Measurements from ENCODE around the gene SLC25A29. TPM values are rescaled to one million over a fixed set of nuclear protein-coding genes. Genes with fewer than 3 reads are reported as not detected.

The SLC25A29 gene
- total and polyA plus RNA-seq, 2 of the 8 experiments (the other 6 are each of a cell fraction or from before 2014, with no cell fraction given), result 135 to 177 TPM

- Histone ChIP-seq H3K14ac (ENCODE audit: insufficient read length) (no peak overlapping the region), H3K9me3 (ENCODE audit: insufficient read depth in 2 of 2, low read depth in 1 of 2, low read length in 1 of 2) (no peaks in the 10 kb centered on the region; a peak in 1 of 4 replicates), H3K4me2 (ENCODE audit: insufficient read depth in 1 of 2, low read depth in 2 of 2, low read length in 2 of 2) (no peak overlapping the region), H4K8ac (ENCODE audit: extremely low read depth, insufficient read depth, low read length) (no peak overlapping the region; the same call in 1 of the 2 replicates), H2BK20ac (ENCODE audit: low read length) (no peak overlapping the region), H3K23me2 (ENCODE audit: low read depth, low read length) (no peaks in the 10 kb centered on the region), H3K79me1 (ENCODE audit: low read depth, low read length) (no peaks in the 10 kb centered on the region), H2BK15ac (ENCODE audit: low read length) (no peak overlapping the region), H2AFZ (ENCODE audit: low read length) (no peak overlapping the region), H2AK5ac (ENCODE audit: low read depth, low read length) (no peak overlapping the region), H3K18ac (ENCODE audit: extremely low read depth, low read length) (no peak overlapping the region), H3K4ac (replicated peaks; ENCODE audit: insufficient read length, low read depth, low read length) (no peak overlapping the region), H3K56ac (replicated peaks; ENCODE audit: insufficient read length, low read depth, low read length) (no peak overlapping the region), H4K20me1 (replicated peaks in 1 of 2; ENCODE audit: control insufficient read depth in 1 of 2, insufficient read depth in 2 of 2, low read length in 2 of 2) (no peaks in the 10 kb centered on the region), H3K27me3 (replicated peaks in 1 of 4; ENCODE audit: control insufficient read depth in 3 of 4, extremely low read depth in 1 of 4, insufficient read depth in 3 of 4, low read length in 3 of 4) (no peaks in the 10 kb centered on the region), H4K91ac (replicated peaks; ENCODE audit: insufficient read length, low read length) (no peak overlapping the region), H3K4me1 (replicated peaks in 1 of 4; ENCODE audit: control insufficient read depth in 3 of 4, insufficient read depth in 4 of 4, low read length in 3 of 4) (no peaks in the 10 kb centered on the region), H3K23ac (ENCODE audit: insufficient read length) (no peak overlapping the region), H2BK5ac (ENCODE audit: low read depth, low read length) (no peak overlapping the region), H3K79me2 (ENCODE audit: control insufficient read depth in 1 of 2, insufficient read depth in 2 of 2, low read length in 2 of 2) (no peaks in the 10 kb centered on the region), H3K9ac (replicated peaks in 1 of 4; ENCODE audit: extremely low read depth in 1 of 4, low read depth in 3 of 4, low read length in 3 of 4) (0 out of 7 replicates have a peak overlapping the region, but pooled peaks of 1 of the 4 experiments have one; percentile 13), H3K27ac (ENCODE audit: low read depth, low read length) (no peak overlapping the region), H4K5ac (ENCODE audit: insufficient read length, low read depth, low read length) (no peak overlapping the region), H3K36me3 (ENCODE audit: control insufficient read depth in 2 of 4, insufficient read depth in 4 of 4, low read length in 3 of 4) (peaks cover 18 to 64% (median 46%) of the 10 kb centered on the region in 4 experiments; a peak in 7 of 8 replicates), H2BK12ac (ENCODE audit: low read depth, low read length) (no peak overlapping the region), H3K4me3 (ENCODE audit: extremely low read depth in 1 of 4, insufficient read depth in 2 of 4, low read depth in 3 of 4, low read length in 4 of 4) (no peak overlapping the region), H2BK120ac (replicated peaks; ENCODE audit: low read depth, low read length) (no peak overlapping the region)
- DNase-seq (ENCODE audit: low read depth in 1 of 2, low spot score in 2 of 2) (no peak), FAIRE-seq (no peak)
- WGBS, 2 experiments (ENCODE audit: extremely low coverage in 1 of 2, insufficient coverage in 1 of 2, insufficient read length in 1 of 2, insufficient replicate concordance in 2 of 2, low coverage in 1 of 2, low lambda C conversion rate in 2 of 2, missing lambda C conversion rate in 1 of 2), result 97% methylated on average over 12 of the region's 12 CpGs; no CpG with 5 or more reads in 1 of the 2 experiments
- CTCF ChIA-PET (ENCODE audit: partially characterized antibody), result interaction anchor here (0.6 to 1.3 kb wide), 2 partner anchors 15 to 57 kb away, joined by 3 to 5 read pairs; no protein-coding TSS in a partner anchor
- TF ChIP-seq JUND (IDR thresholded peaks at IDR 0.05; ENCODE audit: low read length) (no peak), CHD2 (IDR thresholded peaks at IDR 0.05; ENCODE audit: low read length) (no peak), E2F6 (IDR thresholded peaks at IDR 0.05) (no peak), CBX8 (IDR thresholded peaks at IDR 0.05; ENCODE audit: borderline replicate concordance, low read depth, low read length) (no peak), BRCA1 (IDR thresholded peaks at IDR 0.05; ENCODE audit: low read depth, low read length) (no peak), SP1 (IDR thresholded peaks at IDR 0.05; ENCODE audit: low read depth, low read length) (no peak), SP2 (IDR thresholded peaks at IDR 0.05; ENCODE audit: low read length) (no peak), SAP30 (IDR thresholded peaks at IDR 0.05; ENCODE audit: insufficient read depth, insufficient replicate concordance, low read length) (no peak), BACH1 (IDR thresholded peaks at IDR 0.05; ENCODE audit: low read length) (no peak), EZH2 (IDR thresholded peaks at IDR 0.05; ENCODE audit: low read depth, low read length, severe bottlenecking) (no peak)
- POLR2A ChIA-PET (ENCODE audit: partially characterized antibody), result interaction anchor here (1.2 to 6.1 kb wide), 5 partner anchors 9 to 26 kb away, joined by 4 to 78 read pairs (median 5); no protein-coding TSS in a partner anchor
Observed at GRCh38 chr14:100346306-100347091, 40.3 kb upstream of the SLC25A29 start.

Measured in H1 (cell line).